Endothelial cell (in vitro differentiated cells): ENCODE measurements around the gene LRIG2. TPM values are rescaled to one million over a fixed set of nuclear protein-coding genes. Genes with fewer than 3 reads are reported as not detected.

Experiments used
- DNase-seq: peaks from one replicate; pipeline ENCODE4 v3.0.0; 2021; ENCODE audit warnings: low spot score
- H3K27ac Mint-ChIP-seq: one replicate; pipeline ENCODE4 v1.8.0; 2021; ENCODE audit warnings: mixed read lengths, inconsistent platforms; ENCODE audit not compliant: unreplicated experiment
- H3K27me3 Mint-ChIP-seq: one replicate; pipeline ENCODE4 v1.8.0; 2021; ENCODE audit warnings: mild to moderate bottlenecking, moderate library complexity, mixed read lengths, inconsistent platforms; ENCODE audit not compliant: unreplicated experiment
- H3K36me3 Mint-ChIP-seq: one replicate; pipeline ENCODE4 v1.8.0; 2021; ENCODE audit warnings: mild to moderate bottlenecking, low read depth, mixed read lengths, inconsistent platforms; ENCODE audit not compliant: unreplicated experiment
- H3K4me1 Mint-ChIP-seq: one replicate; pipeline ENCODE4 v1.8.0; 2021; ENCODE audit warnings: mild to moderate bottlenecking, mixed read lengths, inconsistent platforms; ENCODE audit not compliant: unreplicated experiment
- H3K4me3 Mint-ChIP-seq: one replicate; pipeline ENCODE4 v1.8.0; 2021; ENCODE audit warnings: mild to moderate bottlenecking, mixed read lengths, inconsistent platforms; ENCODE audit not compliant: unreplicated experiment
- H3K9me3 Mint-ChIP-seq: one replicate; pipeline ENCODE4 v1.8.0; 2021; ENCODE audit warnings: mixed read lengths, inconsistent platforms; ENCODE audit not compliant: unreplicated experiment
- CTCF ChIP-seq: fragments of 200-600 bp; sonication (generic); IDR thresholded peaks from one replicate; pipeline ENCODE4 v1.5.0; 2021; ENCODE audit warnings: antibody characterized with exemption; ENCODE audit not compliant: unreplicated experiment
- total RNA-seq: library from RNA; stranded (reverse); fragmentation: NEBNext Ultra II Directional; extraction: Animal tissue kit (Norgen Biotek cat#: 25700); gene quantifications from one replicate; pipeline ENCODE4 v1.2.1, GENCODE V29; 2021; ENCODE audit not compliant: unreplicated experiment

Gene LRIG2
- total RNA-seq, 1 donor from 2014 or later: 23.0 TPM

GRCh38 chr1:113109908-113110554 is 37.0 kb downstream of the LRIG2 start:
- Mint-ChIP-seq H3K36me3 (peaks cover 40% of the 10 kb centered on the region), H3K27me3 (no peaks in the 10 kb centered on the region), H3K4me3 (no peak overlapping the region), H3K27ac (no peak overlapping the region), H3K4me1 (no peaks in the 10 kb centered on the region), H3K9me3 (no peaks in the 10 kb centered on the region)
- no peak for TF ChIP-seq CTCF
- no peak for DNase-seq

GRCh38 chr1:113118266-113118665 is 45.3 kb downstream of the LRIG2 start:
- no peak overlapping the region for H3K4me3 Mint-ChIP-seq
- no peak for DNase-seq
- no peaks in the 10 kb centered on the region for H3K9me3 Mint-ChIP-seq
- no peak for TF ChIP-seq CTCF
- no peaks in the 10 kb centered on the region for H3K27me3 Mint-ChIP-seq
- H3K36me3 Mint-ChIP-seq: peaks cover 33% of the 10 kb centered on the region
- H3K27ac Mint-ChIP-seq: no peak overlapping the region
- no peaks in the 10 kb centered on the region for H3K4me1 Mint-ChIP-seq

- no peaks in the 10 kb centered on the region for H3K27me3 Mint-ChIP-seq
- TF ChIP-seq CTCF: no peak
- peaks cover 29% of the 10 kb centered on the region for H3K36me3 Mint-ChIP-seq
- no peak for DNase-seq
- H3K4me1 Mint-ChIP-seq: no peaks in the 10 kb centered on the region
- no peaks in the 10 kb centered on the region for H3K9me3 Mint-ChIP-seq
- no peak overlapping the region for H3K4me3 Mint-ChIP-seq
- H3K27ac Mint-ChIP-seq: no peak overlapping the region
These were observed 50.7 kb downstream of the LRIG2 start for GRCh38 chr1:113123737-113124136.

GRCh38 chr1:113124366-113124765 is 51.4 kb downstream of the LRIG2 start:
- DNase-seq: no peak
- no peaks in the 10 kb centered on the region for H3K9me3 Mint-ChIP-seq

More at GRCh38 chr1:113124366-113124765, 51.4 kb downstream of the LRIG2 start:
- peaks cover 23% of the 10 kb centered on the region for H3K36me3 Mint-ChIP-seq
- H3K27ac Mint-ChIP-seq: no peak overlapping the region
- TF ChIP-seq CTCF: no peak
- H3K4me3 Mint-ChIP-seq: no peak overlapping the region
- no peaks in the 10 kb centered on the region for H3K27me3 Mint-ChIP-seq
- H3K4me1 Mint-ChIP-seq: peaks cover under 1% of the 10 kb centered on the region
